Measurements from ENCODE around the gene NKIRAS2.

NKIRAS2 gene

DNA sequence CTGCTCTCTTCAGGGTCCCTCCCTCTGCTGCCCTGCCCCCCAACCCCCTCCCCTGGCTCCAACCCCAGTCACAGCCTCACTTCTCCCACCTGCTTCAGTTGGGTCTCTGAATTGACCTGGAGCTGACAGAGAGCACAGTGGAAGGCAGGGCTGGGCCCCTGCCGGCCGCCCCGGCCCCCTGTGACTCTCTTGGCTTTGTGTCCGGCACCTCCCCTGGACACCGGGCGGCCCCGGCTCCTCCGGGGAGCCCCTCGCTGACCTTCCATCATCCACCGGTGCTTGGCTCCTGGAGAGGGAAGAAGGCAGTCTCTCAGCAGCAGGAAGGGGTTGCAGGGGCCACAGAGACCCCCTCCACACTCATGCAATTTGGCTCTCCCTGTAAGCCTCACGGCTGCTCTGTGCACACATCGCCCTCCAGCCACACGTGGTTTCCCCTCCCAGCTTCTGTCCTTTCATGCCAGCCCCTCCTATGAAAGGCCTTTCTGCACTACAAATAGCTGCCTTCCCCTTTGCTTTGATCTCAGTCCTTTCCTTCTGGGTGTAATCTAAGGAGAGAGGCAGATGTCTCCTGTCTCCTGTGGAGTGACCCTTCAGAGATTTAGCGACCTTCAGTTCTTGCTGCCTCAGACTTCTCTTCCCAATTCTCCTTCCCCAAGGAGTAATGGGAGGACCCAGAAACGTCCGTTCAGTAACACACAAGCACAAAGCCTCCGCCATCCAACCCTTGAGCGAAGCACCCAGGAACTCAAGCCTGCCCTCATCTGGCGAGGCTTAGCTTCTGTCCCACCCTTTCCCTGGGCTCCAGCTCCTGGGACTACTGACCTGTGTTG is 8.3 kb downstream of the NKIRAS2 start:
- no peak for FAIRE-seq

GRCh38 chr17:42028791-42029127 is 8.9 kb downstream of the NKIRAS2 start:
- FAIRE-seq = no peak

DNA sequence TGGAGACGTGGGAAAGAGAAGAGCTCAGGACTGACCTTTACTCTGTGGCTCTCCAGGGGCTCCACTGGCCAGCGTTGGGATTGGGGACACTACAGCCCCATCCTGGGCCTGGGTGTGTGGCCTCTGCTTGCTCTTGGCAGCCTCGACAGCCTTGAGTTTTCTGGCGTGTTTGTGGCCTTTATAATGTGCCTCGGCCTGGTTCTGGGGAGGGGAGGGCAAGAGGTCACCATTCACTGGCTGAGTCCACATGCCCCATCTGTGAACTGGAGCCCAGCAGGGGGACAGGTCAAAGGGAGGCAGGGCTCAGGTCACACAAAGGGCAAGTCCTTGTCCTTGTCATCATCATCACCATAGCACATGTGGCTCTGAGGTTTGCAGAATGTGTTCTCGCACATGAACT is 11.7 kb downstream of the NKIRAS2 start:
- FAIRE-seq = no peak

- FAIRE-seq = no peak
Observed at GRCh38 chr17:42034059-42034458, 14.2 kb downstream of the NKIRAS2 start.

DNA sequence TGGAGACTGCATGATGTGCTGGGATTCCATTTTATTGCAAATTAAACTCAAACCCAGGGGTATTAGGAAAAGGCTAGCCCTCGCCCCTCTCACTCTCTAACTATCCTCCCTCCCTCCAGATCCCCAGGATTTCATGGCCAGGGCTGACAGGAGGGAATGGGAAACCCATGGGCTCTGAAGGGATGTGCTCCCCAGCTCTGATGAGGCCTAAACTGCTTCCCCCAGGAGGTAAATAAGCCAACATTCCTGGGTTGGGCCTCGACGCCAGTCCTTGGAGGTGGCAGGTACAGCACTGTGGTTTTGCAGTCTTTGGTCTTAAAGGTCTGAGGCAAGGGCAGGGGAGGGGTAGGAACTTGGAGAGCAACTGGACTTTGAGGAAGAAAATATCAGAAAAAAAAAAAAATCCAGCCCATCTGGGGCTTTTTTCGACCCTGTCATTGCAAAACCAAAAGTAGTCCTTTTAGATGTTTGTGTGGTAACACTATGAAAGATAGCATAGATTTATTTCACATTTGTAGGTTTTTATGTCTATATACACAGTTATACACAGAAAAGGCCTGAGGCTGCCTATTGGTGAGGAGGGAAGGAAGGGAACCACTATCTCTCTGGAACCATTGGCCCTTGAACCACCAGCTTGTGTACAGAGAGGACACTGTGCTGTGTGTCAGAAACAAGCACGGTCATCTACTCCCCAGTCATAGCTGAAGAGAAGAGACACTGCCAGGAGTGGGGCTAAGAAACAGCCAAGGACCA is 18.5 kb downstream of the NKIRAS2 start:
- FAIRE-seq = no peak

- no peak for FAIRE-seq
Observed at GRCh38 chr17:42039794-42040763, 20.2 kb downstream of the NKIRAS2 start.

DNA sequence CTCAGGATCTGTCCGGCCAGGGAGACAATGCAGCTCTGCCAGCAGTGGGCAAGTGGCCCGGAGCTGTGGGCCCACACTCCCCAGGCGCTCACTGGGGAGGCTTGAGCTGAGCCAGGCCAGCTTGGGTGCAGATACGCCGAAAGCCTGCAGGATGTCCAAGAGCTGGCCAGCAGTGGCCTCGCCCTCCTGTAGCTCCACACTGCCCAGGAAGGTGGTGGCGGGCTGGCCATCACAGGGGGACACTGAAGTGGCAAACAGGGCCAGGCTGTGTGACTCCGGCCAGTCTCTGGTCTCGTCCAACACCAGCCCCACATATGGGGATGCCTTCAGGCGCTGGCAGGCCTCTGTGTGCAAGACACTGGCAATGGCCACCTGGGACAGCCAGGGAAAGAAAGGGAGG is 20.9 kb downstream of the NKIRAS2 start:
- no peak for FAIRE-seq

DNA sequence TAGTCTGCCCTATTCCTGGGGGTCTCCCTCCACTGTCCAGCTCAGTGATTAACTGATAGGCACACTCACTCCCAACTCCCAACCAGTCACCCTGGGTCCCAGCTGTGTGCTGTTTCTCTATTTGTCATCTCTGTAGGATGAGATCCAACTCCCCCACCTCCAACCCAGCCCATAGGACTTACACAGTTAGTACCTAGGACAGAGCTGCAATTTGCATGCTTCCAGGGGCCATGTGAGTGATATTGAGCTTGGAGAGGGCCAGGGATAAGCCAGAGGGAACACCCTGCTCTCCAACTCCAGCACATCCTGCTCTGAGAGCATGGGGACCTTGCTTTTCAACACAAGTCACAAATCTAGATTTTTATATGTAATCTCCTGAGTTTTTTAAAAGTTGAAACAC is 21.7 kb downstream of the NKIRAS2 start:
- FAIRE-seq = no peak

GRCh38 chr17:42042598-42043319 is 22.9 kb downstream of the NKIRAS2 start:
- no peak for FAIRE-seq

DNA sequence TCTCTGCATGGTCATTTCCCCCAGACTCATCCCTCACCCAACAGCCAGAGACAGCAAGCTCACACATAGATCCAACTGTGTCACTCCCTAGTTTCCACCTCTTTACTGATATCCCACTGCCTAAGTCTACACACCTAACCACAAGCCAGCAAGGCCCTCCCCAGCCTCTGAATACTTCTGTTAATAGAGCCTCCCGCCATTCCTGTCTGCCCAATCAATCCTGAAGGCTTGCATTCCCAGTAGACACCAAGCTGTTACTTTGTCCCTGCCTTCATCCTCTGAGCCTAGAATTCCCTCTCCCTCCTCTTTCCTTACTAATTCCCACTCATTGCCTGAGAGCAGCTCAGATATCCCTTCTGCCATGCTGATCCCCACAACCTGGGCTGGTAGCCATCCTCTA is 25.8 kb downstream of the NKIRAS2 start:
- no peak for FAIRE-seq

- no peak for FAIRE-seq
Observed at GRCh38 chr17:42047343-42047742, 27.5 kb downstream of the NKIRAS2 start.

- FAIRE-seq = no peak
Observed at GRCh38 chr17:42049834-42050392, 30.0 kb downstream of the NKIRAS2 start.

- FAIRE-seq = no peak
Observed at GRCh38 chr17:42050393-42051012, 30.6 kb downstream of the NKIRAS2 start, which contains the start of gene C17orf113. C17orf113 (minus strand) TSS chr17:42050601; CDS start chr17:42043376, 7,225 bp downstream.

- FAIRE-seq = no peak
Observed at GRCh38 chr17:42051013-42051400, 31.1 kb downstream of the NKIRAS2 start.

GRCh38 chr17:42051645-42052044 is 31.8 kb downstream of the NKIRAS2 start:
- FAIRE-seq = no peak

DNA sequence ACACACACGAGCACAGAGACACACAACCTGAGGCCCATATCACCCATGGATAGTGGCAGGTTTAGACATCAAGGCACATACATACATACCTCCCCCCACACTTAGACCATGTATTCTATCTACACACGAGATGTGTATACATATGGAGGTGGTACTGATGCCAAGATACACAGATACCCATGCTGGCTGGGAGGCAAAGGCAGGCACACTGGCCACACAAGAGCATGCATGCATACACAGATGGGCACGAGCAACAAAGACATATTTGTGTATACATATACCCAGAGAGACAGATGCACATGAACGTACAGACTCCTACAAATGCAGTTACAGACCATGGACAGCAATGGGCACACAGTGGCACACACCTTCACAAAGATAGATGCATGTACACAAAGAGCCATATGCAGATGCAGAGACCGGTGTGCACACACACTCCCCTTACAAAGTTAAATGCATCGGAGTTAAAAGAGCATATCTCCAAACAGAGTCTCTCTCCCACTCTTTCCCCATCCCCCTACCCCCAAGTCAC is 32.5 kb downstream of the NKIRAS2 start:
- no peak for FAIRE-seq

DNA sequence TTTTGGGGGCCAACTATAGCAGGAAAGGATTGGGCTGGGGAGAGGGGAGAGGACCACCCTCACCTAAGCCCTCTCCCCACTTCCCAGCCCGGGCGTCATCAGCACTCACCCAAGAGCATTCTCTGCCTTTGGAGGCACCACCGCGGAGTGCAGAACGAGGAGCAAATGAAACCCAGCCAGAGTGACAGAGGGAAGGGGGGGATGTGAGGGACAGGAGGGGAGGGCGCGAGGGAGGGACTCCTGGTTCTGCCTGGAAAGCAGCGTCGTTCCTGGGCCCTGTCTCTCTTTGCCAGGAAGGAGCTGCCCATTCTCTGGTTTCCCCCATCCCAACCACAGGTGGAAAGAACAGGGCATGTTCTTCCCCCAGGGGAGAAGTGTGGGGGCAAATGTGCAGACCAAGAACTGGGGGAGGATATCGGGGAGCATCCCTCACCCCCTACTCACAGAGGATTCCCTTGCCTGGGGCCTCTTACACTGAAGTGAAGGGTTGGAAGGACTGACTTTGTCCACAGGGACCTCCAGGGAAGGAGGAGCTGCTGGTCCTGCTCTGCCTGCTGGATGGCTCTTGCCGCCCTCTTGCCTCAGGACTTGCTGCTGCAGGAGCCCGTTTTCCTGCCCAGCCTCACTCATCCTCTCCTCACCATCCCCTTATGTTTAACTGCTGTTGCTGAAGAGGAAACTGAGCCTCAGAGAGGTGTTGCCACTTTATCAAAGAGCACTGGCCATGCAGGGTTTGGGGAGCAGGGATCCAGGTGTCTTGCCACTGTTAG is 34.0 kb downstream of the NKIRAS2 start:
- FAIRE-seq = no peak

GRCh38 chr17:42055027-42055426 is 35.1 kb downstream of the NKIRAS2 start:
- no peak for FAIRE-seq

DNA sequence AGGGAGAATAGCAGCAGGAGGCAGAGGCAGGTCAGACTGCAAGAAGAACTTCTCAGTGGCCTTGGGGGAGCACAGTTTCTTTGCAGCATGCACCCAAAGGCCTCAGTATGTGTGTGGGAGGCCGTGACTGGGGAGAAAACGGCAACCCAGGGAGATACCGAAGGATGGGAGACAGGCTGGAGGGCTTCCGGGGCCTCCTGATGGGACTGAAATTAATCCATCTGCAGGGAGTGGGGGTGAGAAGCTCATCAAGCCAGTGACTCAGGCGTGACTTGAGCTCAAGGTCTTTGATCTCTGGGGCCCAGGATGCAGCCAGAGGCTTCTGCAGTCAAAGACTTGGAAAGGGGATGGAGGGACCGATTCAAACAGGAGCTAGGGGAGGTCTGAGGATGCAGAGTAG is 35.6 kb downstream of the NKIRAS2 start:
- no peak for FAIRE-seq

GRCh38 chr17:42056635-42057034 is 36.7 kb downstream of the NKIRAS2 start:
- no peak for FAIRE-seq

All from endometrium (tissue), 2 donors.